GM08714 (cell line): ENCODE results near the gene LSM10.

Source experiments
- H3K4me3 ChIP-seq: fragments of 200-500 bp; sonication (Bioruptor generic); 2 replicates; pipeline ENCODE4 v1.5.1; 2014; ENCODE audit warnings: mild to moderate bottlenecking, low read length, inconsistent platforms
- ZNF274 ChIP-seq: IDR thresholded peaks from 2 replicates; pipeline ENCODE4 v1.6.1; 2012; ENCODE audit warnings: mild to moderate bottlenecking, low read depth, low read length

LSM10 gene

DNA sequence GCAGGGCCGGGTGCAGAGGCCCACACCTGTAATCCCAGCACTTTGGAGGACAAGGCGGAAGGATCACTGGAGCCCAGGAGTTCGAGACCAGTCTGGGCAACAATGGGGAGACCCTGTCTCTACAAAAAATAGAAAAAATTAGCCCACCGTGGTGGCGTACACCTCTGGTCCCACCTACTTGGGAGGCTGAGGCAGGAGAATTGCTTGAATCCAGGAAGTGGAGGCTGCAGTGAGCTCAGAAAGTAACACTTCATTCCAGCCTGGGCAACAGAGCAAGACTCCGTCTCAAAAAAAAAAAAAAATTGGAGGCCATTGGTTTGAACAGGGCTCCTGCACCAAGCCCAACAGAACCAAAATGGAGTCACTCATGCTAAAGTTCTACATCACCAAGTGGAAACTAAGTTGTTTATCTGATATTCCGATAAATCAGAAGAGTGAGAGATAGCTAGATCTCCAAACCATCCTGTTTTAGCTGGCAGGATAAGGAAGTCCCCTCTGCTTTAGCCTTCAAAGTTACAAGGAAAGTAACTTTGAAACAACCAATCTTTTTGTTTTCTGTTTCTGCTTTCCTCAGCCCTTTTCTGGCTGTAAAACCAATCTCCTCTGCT is 766 bp upstream of the LSM10 start:
- peak overlapping the region; percentile 88; the same call in 1 of the 2 replicates for H3K4me3 ChIP-seq
- TF ChIP-seq ZNF274: no peak

DNA sequence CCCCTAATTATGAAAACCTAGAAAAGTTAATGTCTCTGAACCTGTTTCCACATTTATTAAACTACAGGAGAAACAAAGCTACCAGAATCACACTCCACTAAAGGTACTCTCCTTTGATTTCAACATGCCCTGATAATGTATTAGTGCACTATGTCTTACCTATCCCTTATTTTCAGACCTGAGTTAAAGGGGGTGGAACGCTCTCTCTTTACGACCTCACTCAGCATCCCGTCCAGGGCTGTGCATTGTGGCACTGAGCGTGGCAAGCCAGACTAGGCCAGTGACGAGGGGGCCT is 678 bp downstream of the LSM10 start:
- H3K4me3 ChIP-seq: peak overlapping the region; percentile 88
- TF ChIP-seq ZNF274: no peak

DNA sequence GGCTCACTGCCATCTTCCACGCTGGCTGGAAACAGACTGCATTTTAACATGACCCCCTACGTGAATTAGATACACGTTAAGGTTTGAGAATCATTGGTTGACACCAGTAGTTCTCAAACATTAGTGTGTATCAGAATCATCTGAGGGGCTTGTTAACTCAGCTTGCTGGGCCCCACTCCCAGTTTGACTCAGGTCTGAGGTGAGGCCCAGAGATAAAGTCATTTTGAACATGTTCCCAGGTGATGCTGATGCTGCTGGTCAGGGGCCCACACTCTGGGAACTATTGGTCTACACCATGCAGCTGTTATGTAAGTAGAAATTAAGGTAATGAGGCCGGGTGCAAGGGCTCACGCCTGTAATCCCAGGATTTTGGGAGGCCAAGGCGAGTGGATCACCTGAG is 1.3 kb downstream of the LSM10 start:
- peak overlapping the region; percentile 88; the same call in 1 of the 2 replicates for H3K4me3 ChIP-seq
- TF ChIP-seq ZNF274: no peak

DNA sequence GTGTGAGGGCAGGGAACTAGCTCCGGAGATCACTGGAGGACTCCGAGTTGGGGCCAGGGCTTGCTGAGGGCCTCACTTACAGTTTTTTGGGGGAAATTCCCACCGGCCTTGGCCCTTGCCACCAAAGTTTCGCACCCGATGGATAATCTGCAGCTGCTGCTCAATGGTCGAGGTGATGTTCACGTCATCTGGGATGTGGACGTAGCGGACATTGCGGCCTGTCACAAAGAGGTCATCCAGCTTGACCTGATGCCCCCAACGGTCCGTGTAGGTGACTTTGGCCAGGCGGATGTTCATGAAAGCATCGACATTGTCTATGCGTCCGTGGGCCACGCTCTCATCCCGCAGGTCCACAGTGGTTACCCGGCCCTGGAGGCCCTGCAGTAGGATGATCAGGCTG is 4.0 kb downstream of the LSM10 start:
- no peak for TF ChIP-seq ZNF274
- H3K4me3 ChIP-seq: no peak overlapping the region

DNA sequence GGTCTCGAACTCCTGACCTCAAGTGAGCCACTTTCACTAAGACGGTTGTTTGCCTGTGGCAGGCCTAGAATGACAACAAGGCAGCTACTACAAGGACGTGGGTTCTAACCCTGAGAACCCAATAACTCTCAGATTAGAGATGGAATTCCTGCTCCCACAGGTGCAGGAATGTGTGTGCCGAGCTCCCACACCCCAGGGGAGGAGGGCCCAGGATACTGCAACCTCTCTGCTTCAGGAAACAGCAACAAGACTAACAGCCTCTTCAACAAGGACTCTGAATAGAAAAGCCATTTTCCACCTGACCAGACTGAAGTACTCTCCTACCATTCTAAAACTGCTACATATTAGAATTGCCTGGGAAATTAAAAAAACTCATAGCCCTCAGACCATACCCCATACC is 4.9 kb downstream of the LSM10 start:
- no peak for TF ChIP-seq ZNF274
- no peak overlapping the region for H3K4me3 ChIP-seq

DNA sequence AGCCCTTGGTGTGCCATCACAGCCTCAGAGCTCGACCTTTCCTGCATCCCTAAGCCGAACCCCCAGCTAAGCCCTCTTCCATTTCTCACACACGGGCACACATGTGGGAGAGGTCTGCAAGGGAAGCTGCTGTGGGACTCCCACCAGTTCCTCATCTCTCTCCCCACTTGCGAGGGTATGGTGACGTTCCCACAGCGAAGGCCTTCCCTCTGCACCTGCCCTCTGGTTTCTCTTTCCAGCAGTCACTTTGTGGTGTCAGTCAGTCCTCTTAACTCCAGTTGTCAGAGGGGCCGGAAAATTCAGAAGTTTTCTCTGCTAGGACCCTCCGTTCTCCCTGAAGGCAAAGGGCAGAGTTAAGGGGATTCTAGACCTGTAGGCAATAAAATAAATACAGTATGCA is 6.4 kb downstream of the LSM10 start:
- TF ChIP-seq ZNF274: no peak
- no peak overlapping the region for H3K4me3 ChIP-seq

DNA sequence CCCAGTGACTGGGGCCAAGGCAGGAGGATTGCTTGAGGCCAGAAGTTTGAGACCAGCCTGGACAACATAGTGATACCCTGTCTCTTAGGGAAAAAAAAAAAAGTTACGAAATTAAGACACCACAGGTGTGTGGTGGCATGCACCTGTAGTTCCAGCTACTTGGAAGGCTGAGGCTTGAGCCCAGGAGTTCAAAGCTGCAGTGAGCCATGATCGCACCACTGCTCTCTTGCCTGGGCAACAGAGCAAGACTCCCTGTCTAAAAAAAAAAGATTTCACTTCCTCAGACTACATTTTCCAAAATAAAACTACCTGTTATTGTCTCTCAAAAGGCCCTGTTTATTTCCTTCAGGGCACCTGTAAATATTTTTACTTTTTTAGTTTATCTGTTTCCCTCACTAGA is 7.3 kb downstream of the LSM10 start:
- no peak for TF ChIP-seq ZNF274

DNA sequence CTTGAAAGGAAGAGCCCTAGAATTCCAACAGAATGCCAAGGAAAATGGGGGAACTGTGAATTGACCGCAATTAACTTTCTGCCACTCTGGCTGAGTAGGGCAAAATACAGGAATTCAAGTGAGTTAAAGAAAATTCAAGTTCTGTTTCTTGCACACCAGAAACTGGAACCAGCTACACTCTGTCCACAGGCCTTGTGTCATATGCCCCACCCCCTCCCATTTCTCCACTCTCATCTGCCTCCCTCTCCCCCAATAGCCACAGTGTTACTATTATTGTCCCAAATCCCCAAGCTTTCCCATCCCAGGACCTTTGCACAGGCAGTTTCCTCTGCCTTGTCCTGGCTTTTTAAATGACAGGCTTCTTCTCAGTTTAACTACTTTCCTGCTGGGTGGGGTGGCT is 7.7 kb downstream of the LSM10 start:
- TF ChIP-seq ZNF274: no peak
- H3K4me3 ChIP-seq: no peak overlapping the region; the same call in 1 of the 2 replicates

More for the DNA sequence above, 7.3 kb downstream of the LSM10 start:
- no peak overlapping the region; the same call in 1 of the 2 replicates for H3K4me3 ChIP-seq

DNA sequence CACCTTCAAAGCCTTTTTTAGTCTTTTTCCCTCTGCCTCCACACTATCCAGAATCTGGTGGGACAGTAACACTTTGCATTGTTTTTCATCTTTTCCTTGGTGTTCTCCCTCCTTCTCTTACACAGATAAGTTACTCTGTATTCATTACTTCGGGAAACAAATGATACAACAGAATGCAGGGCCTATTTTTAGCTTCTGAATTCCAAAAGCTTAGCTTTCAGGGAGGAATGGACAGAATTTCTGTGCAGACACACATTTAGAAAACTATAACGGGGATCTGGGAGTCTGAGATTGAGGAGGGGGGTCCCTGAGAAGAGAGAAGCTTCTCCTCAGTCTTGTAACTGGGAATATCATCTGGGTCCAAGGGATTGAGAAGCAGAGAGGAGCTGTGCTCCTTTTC is 8.4 kb downstream of the LSM10 start:
- no peak overlapping the region; the same call in 1 of the 2 replicates for H3K4me3 ChIP-seq
- TF ChIP-seq ZNF274: no peak

DNA sequence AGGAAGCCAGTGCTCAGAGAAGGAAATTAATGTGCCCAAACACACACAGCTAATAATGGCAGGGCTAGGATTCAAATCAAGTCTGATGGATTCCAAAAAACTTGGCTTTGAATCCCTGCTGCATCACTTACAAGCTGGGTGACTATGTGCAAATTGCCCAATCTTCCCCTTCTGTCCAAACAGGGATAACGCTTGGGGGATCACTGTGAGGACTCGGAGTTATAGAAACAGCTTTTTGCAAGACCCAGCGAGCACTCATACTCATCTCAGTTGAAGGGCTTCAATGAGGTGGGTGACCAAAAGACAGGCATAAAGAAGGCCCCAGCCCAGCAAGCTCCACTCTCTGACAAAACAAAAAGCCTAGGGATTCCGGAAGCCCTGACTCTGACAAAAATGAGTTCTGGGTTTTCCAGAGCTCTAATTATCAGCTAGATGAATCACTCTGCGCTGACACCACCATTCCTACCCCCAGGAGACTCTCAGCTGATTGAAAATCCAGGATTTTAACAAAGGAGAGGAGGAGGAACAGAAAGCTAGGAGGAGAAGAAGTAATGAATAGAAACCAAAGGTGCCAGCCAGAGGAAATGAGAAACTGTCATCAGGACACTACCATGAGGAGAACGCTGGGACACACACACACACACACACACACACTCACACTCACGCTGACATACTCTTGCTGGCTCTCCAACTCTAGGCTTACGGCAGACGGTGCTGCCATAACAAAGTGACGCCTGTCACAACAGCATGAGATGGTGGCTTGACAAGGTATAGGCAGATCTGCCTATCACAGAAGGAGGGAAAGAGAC is 10.4 kb downstream of the LSM10 start:
- H3K4me3 ChIP-seq: peak overlapping the region; percentile 76; the same call in 1 of the 2 replicates
- TF ChIP-seq ZNF274: no peak

DNA sequence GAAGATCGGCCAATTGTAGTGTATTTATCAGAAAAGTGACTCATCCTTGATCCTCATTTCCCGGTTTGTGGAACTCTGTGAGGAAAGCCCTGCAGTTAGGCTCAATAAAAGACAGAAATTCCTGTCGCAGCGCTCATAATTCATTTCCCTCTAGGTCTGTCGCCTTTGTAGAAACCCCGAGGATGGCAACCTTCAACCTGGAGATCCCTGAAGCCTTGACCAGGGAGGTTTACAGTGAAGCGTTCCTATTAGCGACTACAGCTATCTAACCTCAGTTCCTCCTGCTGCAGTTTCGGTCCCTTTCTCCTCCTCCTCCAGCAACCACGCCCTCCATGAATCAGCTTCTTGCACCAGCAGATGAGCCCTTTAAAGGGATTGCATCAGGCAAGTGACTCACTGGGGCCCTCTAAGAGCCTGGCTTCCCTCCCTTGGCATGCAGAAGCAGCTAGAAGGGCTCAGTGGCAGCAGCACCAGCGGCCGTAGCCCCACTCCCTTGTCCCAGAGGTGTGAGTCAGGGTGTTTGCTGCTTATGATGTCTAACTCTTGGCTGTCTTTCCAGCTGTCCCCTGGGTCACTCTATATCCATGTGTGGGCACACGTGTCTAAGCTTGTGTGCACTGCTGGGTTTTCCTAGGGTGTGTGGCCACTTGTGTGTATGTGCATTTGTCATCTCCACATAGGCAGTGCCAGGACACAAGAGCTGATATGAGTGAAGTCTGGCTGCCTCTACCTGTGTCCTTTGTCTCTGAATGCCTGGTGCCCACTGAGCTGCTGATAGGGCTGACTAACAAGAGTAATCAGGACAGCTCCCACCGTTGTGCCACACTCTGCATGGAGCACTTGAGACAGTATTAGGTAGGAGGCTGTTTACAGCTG is 11.2 kb downstream of the LSM10 start:
- TF ChIP-seq ZNF274: no peak

DNA sequence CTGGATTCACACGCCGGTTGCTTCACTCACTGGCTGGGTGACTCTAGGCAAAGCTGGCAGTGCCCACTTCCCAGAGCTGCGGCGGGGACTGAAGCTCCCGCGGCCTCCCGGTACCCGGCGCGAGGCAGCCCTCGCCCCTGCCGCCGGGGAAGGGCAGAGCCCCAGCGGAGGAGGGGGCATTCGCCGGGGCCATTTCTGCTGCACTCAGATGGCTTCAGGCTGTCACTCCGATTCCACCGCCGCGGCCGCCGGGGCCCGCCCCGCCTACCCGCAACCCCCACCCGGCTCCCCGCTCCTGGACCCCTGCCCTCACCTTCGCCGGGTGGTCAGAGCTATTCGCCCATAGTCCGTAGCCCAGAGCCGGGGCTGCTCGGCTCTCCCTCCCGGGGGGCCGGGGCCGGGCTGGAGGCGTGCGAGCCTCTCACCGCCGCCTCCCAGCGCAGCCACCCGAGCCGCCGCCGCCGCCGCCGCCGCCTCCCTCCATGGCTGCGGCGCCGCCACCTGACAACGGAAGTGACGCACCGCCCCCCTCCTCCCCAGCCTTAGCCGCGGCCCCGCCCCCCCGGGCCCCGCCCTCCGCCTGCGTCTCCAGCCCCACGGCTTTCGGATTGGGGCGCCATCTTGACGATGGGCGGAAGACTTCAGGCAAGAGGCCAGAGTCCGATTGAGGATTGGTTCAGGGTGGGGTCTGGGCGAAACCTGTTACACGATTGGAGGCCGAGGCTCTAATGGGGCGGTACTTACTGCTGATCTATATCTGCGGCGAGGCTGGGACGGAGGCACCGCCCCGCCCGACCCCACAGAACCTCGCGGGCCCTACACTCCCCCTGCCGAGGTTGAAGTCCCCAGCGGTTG is 12.1 kb downstream of the LSM10 start, which contains the start of gene STK40:
Gene STK40 (minus strand): TSS at position 515 of the 855 bp plus-strand sequence. CDS start 24,592 bp downstream, outside the sequence.
- no peak for TF ChIP-seq ZNF274
- peak within 1 kb of the TSS; percentile 95 for H3K4me3 ChIP-seq

More for the DNA sequence above, 11.2 kb downstream of the LSM10 start:
- peak overlapping the region; percentile 76 for H3K4me3 ChIP-seq
